K562 (cell line): Measurements from ENCODE around the gene MUC22. TPM values are rescaled to one million over a fixed set of nuclear protein-coding genes. Genes with fewer than 3 reads are reported as not detected.

Experiments
- CHD2 ChIP-seq: IDR thresholded peaks from 2 replicates; pipeline ENCODE4 v1.6.1; 2011; ENCODE audit warnings: low read depth, low read length
- MAFG ChIP-seq: fragments of 450-650 bp; conservative IDR thresholded peaks from 2 replicates; pipeline ENCODE4 v1.6.1; 2016; ENCODE audit warnings: missing genetic modification characterization, missing compliant biosample characterization
- MCM7 ChIP-seq, 2 experiments: fragments of 450-650 bp; IDR thresholded peaks; 2 replicates each; pipeline ENCODE4 v1.6.1; 2016 to 2018
- NFE2 ChIP-seq: IDR thresholded peaks from 2 replicates; pipeline ENCODE4 v1.6.1; 2014; ENCODE audit warnings: antibody characterized with exemption, low read depth
- PHF8 ChIP-seq: fragments of 200-600 bp; sonication (generic); IDR thresholded peaks from 2 replicates; pipeline ENCODE4 v1.6.1; 2012; ENCODE audit warnings: mixed run types, mild to moderate bottlenecking, inconsistent platforms, low read length, moderate library complexity, borderline replicate concordance
- RBFOX2 ChIP-seq: fragments of 200-400 bp; formaldehyde crosslinking; IDR thresholded peaks from 2 replicates; pipeline ENCODE4 v1.6.1; 2017; ENCODE audit warnings: low read depth, mild to moderate bottlenecking, low read length, moderate library complexity
- STAT5A ChIP-seq: IDR thresholded peaks from 2 replicates; pipeline ENCODE4 v1.6.1; 2012; ENCODE audit warnings: low read length, inconsistent platforms, borderline replicate concordance
- U2AF1 ChIP-seq: fragments of 200-400 bp; formaldehyde crosslinking; optimal IDR thresholded peaks from 2 replicates; pipeline ENCODE3; 2017; ENCODE audit warnings: mild to moderate bottlenecking, low read depth, low read length, moderate library complexity
- ZNF146 ChIP-seq: IDR thresholded peaks from one replicate; pipeline ENCODE4 v1.6.1; 2018; ENCODE audit warnings: missing compliant biosample characterization; ENCODE audit not compliant: unreplicated experiment
- polyA plus RNA-seq, 8 experiments: library from polyadenylated mRNA; depleted of rRNA in 4 of 8; stranded (reverse) in 5 of 8; unstranded in 3 of 8; fragments of >200 nt; fragmentation: Nextera tagmentation in 2 of 8; fragmentation: Illumina TruSeq in 1 of 8; extraction: Ambion mirVana in 2 of 8; extraction: Trizol in 1 of 8; gene quantifications; 2 replicates each; pipeline versions ENCODE4 v1.2.1 to v1.2.3, GENCODE V29; 2011 to 2014; ENCODE audit warnings: inconsistent platforms in 1 of 8, missing spikeins in 1 of 8
- total RNA-seq, 7 experiments: library from RNA; depleted of rRNA in 6 of 7; stranded (reverse); fragments of >200 nt in 6 of 7; fragmentation: Illumina TruSeq in 2 of 7; extraction: Trizol in 2 of 7; gene quantifications; 2 replicates each; pipeline versions ENCODE4 v1.2.1 to v1.2.3, GENCODE V29; 2011 to 2021; ENCODE audit warnings: low replicate concordance in 1 of 7
- TF ChIP-seq, protein P1 (sequence below): fragments of 450-650 bp; IDR thresholded peaks from 2 replicates; pipeline ENCODE4 v1.6.1; 2016; ENCODE audit warnings: mild to moderate bottlenecking, moderate library complexity
- TF ChIP-seq, protein P2 (sequence below): fragments of 450-650 bp; IDR thresholded peaks from 2 replicates; pipeline ENCODE4 v1.7.1; 2018; ENCODE audit warnings: mild to moderate bottlenecking, low read depth; ENCODE audit not compliant: partially characterized antibody
- TF ChIP-seq, protein P3 (sequence below): fragments of 450-650 bp; IDR thresholded peaks from 2 replicates; pipeline ENCODE4 v1.6.1; 2016

The MUC22 gene
- total and polyA plus RNA-seq, 9 of the 15 experiments (the other 6 are each of a cell fraction or from before 2014, with no cell fraction given) = 0.01 to 0.03 TPM; not detected in 7

DNA sequence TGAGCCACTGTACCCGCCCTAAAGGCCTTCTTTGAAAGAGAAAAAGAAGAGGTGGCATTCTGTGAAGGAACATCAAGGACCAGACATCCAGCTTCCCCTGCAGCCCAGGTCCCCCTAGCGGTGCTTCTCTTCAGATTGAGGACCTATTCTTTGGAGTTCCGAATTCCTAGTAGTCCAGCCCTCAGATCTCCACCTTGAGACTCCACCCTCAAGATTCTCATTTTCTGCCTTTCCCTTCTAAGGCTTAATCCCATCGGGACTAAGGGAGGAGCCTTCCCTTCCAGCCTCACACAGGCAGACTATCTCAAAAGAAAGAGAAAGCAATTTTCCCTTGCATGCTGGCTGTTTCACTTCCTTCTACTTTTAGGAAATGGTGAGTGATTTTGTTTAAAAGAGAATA is 32.5 kb downstream of the MUC22 start (continued):
- TF ChIP-seq, protein P1, sequence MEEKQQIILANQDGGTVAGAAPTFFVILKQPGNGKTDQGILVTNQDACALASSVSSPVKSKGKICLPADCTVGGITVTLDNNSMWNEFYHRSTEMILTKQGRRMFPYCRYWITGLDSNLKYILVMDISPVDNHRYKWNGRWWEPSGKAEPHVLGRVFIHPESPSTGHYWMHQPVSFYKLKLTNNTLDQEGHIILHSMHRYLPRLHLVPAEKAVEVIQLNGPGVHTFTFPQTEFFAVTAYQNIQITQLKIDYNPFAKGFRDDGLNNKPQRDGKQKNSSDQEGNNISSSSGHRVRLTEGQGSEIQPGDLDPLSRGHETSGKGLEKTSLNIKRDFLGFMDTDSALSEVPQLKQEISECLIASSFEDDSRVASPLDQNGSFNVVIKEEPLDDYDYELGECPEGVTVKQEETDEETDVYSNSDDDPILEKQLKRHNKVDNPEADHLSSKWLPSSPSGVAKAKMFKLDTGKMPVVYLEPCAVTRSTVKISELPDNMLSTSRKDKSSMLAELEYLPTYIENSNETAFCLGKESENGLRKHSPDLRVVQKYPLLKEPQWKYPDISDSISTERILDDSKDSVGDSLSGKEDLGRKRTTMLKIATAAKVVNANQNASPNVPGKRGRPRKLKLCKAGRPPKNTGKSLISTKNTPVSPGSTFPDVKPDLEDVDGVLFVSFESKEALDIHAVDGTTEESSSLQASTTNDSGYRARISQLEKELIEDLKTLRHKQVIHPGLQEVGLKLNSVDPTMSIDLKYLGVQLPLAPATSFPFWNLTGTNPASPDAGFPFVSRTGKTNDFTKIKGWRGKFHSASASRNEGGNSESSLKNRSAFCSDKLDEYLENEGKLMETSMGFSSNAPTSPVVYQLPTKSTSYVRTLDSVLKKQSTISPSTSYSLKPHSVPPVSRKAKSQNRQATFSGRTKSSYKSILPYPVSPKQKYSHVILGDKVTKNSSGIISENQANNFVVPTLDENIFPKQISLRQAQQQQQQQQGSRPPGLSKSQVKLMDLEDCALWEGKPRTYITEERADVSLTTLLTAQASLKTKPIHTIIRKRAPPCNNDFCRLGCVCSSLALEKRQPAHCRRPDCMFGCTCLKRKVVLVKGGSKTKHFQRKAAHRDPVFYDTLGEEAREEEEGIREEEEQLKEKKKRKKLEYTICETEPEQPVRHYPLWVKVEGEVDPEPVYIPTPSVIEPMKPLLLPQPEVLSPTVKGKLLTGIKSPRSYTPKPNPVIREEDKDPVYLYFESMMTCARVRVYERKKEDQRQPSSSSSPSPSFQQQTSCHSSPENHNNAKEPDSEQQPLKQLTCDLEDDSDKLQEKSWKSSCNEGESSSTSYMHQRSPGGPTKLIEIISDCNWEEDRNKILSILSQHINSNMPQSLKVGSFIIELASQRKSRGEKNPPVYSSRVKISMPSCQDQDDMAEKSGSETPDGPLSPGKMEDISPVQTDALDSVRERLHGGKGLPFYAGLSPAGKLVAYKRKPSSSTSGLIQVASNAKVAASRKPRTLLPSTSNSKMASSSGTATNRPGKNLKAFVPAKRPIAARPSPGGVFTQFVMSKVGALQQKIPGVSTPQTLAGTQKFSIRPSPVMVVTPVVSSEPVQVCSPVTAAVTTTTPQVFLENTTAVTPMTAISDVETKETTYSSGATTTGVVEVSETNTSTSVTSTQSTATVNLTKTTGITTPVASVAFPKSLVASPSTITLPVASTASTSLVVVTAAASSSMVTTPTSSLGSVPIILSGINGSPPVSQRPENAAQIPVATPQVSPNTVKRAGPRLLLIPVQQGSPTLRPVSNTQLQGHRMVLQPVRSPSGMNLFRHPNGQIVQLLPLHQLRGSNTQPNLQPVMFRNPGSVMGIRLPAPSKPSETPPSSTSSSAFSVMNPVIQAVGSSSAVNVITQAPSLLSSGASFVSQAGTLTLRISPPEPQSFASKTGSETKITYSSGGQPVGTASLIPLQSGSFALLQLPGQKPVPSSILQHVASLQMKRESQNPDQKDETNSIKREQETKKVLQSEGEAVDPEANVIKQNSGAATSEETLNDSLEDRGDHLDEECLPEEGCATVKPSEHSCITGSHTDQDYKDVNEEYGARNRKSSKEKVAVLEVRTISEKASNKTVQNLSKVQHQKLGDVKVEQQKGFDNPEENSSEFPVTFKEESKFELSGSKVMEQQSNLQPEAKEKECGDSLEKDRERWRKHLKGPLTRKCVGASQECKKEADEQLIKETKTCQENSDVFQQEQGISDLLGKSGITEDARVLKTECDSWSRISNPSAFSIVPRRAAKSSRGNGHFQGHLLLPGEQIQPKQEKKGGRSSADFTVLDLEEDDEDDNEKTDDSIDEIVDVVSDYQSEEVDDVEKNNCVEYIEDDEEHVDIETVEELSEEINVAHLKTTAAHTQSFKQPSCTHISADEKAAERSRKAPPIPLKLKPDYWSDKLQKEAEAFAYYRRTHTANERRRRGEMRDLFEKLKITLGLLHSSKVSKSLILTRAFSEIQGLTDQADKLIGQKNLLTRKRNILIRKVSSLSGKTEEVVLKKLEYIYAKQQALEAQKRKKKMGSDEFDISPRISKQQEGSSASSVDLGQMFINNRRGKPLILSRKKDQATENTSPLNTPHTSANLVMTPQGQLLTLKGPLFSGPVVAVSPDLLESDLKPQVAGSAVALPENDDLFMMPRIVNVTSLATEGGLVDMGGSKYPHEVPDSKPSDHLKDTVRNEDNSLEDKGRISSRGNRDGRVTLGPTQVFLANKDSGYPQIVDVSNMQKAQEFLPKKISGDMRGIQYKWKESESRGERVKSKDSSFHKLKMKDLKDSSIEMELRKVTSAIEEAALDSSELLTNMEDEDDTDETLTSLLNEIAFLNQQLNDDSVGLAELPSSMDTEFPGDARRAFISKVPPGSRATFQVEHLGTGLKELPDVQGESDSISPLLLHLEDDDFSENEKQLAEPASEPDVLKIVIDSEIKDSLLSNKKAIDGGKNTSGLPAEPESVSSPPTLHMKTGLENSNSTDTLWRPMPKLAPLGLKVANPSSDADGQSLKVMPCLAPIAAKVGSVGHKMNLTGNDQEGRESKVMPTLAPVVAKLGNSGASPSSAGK = no peak
- no peak for TF ChIP-seq RBFOX2
- TF ChIP-seq U2AF1 = no peak
- TF ChIP-seq NFE2 = no peak
- TF ChIP-seq ZNF146 = no peak
- TF ChIP-seq, protein P2, sequence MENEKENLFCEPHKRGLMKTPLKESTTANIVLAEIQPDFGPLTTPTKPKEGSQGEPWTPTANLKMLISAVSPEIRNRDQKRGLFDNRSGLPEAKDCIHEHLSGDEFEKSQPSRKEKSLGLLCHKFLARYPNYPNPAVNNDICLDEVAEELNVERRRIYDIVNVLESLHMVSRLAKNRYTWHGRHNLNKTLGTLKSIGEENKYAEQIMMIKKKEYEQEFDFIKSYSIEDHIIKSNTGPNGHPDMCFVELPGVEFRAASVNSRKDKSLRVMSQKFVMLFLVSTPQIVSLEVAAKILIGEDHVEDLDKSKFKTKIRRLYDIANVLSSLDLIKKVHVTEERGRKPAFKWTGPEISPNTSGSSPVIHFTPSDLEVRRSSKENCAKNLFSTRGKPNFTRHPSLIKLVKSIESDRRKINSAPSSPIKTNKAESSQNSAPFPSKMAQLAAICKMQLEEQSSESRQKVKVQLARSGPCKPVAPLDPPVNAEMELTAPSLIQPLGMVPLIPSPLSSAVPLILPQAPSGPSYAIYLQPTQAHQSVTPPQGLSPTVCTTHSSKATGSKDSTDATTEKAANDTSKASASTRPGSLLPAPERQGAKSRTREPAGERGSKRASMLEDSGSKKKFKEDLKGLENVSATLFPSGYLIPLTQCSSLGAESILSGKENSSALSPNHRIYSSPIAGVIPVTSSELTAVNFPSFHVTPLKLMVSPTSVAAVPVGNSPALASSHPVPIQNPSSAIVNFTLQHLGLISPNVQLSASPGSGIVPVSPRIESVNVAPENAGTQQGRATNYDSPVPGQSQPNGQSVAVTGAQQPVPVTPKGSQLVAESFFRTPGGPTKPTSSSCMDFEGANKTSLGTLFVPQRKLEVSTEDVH = no peak
- no peak for TF ChIP-seq MAFG (tag)
- TF ChIP-seq PHF8 = no peak
- no peak for TF ChIP-seq MCM7 (IDR thresholded peaks at IDR 0.05)
- TF ChIP-seq, protein P3, sequence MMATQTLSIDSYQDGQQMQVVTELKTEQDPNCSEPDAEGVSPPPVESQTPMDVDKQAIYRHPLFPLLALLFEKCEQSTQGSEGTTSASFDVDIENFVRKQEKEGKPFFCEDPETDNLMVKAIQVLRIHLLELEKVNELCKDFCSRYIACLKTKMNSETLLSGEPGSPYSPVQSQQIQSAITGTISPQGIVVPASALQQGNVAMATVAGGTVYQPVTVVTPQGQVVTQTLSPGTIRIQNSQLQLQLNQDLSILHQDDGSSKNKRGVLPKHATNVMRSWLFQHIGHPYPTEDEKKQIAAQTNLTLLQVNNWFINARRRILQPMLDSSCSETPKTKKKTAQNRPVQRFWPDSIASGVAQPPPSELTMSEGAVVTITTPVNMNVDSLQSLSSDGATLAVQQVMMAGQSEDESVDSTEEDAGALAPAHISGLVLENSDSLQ = no peak
- TF ChIP-seq STAT5A = no peak
- no peak for TF ChIP-seq CHD2
